GM23338 (cell line): ENCODE measurements around the gene TRPM3. TPM values are rescaled to one million over a fixed set of nuclear protein-coding genes. Genes with fewer than 3 reads are reported as not detected.

ENCODE experiments used
- ATAC-seq: fragments of 200-7000 bp; cut with Tn5 transposase; 3 replicates; pipeline ENCODE4 v1.9.1; 2020
- DNase-seq: peaks from one replicate; pipeline ENCODE4 v3.0.0-alpha.2; 2015; ENCODE audit warnings: low spot score
- H2AFZ ChIP-seq: fragments of 200-600 bp; sonication (generic); 2 replicates; pipeline ENCODE4 v1.8.0; 2016; ENCODE audit warnings: antibody characterized with exemption, mild to moderate bottlenecking, moderate library complexity
- H3F3A ChIP-seq: fragments of 200-600 bp; sonication (generic); replicated peaks from 2 replicates; pipeline ENCODE4 v1.8.0; 2017; ENCODE audit warnings: antibody characterized with exemption, mixed run types, low read depth
- H3K27ac ChIP-seq: fragments of 200-600 bp; sonication (generic); 2 replicates; pipeline ENCODE4 v1.6.1; 2016; ENCODE audit warnings: low read depth
- H3K27me3 ChIP-seq: fragments of 200-600 bp; sonication (generic); 2 replicates; pipeline ENCODE4 v1.8.0; 2016; ENCODE audit warnings: mild to moderate bottlenecking, mixed run types, moderate library complexity; ENCODE audit not compliant: insufficient read depth
- H3K36me3 ChIP-seq: fragments of 200-600 bp; sonication (generic); 2 replicates; pipeline ENCODE4 v1.8.0; 2016; ENCODE audit warnings: mild to moderate bottlenecking; ENCODE audit not compliant: insufficient read depth
- H3K4me1 ChIP-seq: fragments of 200-600 bp; sonication (generic); 2 replicates; pipeline ENCODE4 v1.8.0; 2016; ENCODE audit warnings: mild to moderate bottlenecking, moderate library complexity; ENCODE audit not compliant: insufficient read depth
- H3K4me2 ChIP-seq: fragments of 200-600 bp; sonication (generic); 2 replicates; pipeline ENCODE4 v1.7.1; 2017; ENCODE audit warnings: mixed run types
- H3K4me3 ChIP-seq: fragments of 200-600 bp; sonication (generic); 2 replicates; pipeline ENCODE4 v1.6.1; 2016; ENCODE audit warnings: mixed run types
- H3K79me2 ChIP-seq: fragments of 200-600 bp; sonication (generic); replicated peaks from 2 replicates; pipeline ENCODE4 v1.8.0; 2017; ENCODE audit warnings: mild to moderate bottlenecking; ENCODE audit not compliant: insufficient read depth
- H3K9me2 ChIP-seq: fragments of 200-600 bp; sonication (generic); 2 replicates; pipeline ENCODE4 v1.8.0; 2017; ENCODE audit not compliant: insufficient read depth
- H4K20me1 ChIP-seq: fragments of 200-600 bp; sonication (generic); replicated peaks from 2 replicates; pipeline ENCODE4 v1.8.0; 2017; ENCODE audit warnings: mild to moderate bottlenecking; ENCODE audit not compliant: insufficient read depth
- H3K27ac Mint-ChIP-seq: 2 replicates; pipeline ENCODE4 v1.8.0; 2020; ENCODE audit warnings: inconsistent platforms, mild to moderate bottlenecking, moderate library complexity, mixed read lengths
- H3K27me3 Mint-ChIP-seq: 3 replicates; pipeline ENCODE4 v1.8.0; 2022; ENCODE audit warnings: low read depth, mild to moderate bottlenecking, moderate library complexity, mixed read lengths, inconsistent platforms; ENCODE audit not compliant: insufficient read depth, poor library complexity
- H3K36me3 Mint-ChIP-seq: 3 replicates; pipeline ENCODE4 v1.8.0; 2021; ENCODE audit warnings: low read depth, mild to moderate bottlenecking, inconsistent platforms, moderate library complexity, mixed read lengths
- H3K4me1 Mint-ChIP-seq: 3 replicates; pipeline ENCODE4 v1.8.0; 2020; ENCODE audit warnings: mild to moderate bottlenecking, inconsistent platforms, mixed read lengths
- H3K4me3 Mint-ChIP-seq: 3 replicates; pipeline ENCODE4 v1.8.0; 2021; ENCODE audit warnings: moderate library complexity, mild to moderate bottlenecking, inconsistent platforms, mixed read lengths
- H3K9me3 Mint-ChIP-seq: 3 replicates; pipeline ENCODE4 v1.8.0; 2020; ENCODE audit warnings: moderate library complexity, mild to moderate bottlenecking, inconsistent platforms, mixed read lengths
- CREB1 ChIP-seq: fragments of 250-450 bp; sonication (Bioruptor Pico); IDR thresholded peaks from 2 replicates; pipeline ENCODE4 v1.5.0; 2020; ENCODE audit warnings: low read depth, mild to moderate bottlenecking, moderate library complexity
- CTCF ChIP-seq, 2 experiments: fragments of 200-600 bp in 1 of 2; sonication (generic) in 1 of 2; conservative IDR thresholded peaks; 2 replicates each; pipeline versions ENCODE4 v1.5.1 to v1.6.1; 2016 to 2017; ENCODE audit warnings: antibody characterized with exemption in 2 of 2, low read depth in 2 of 2, mild to moderate bottlenecking in 2 of 2, moderate library complexity in 1 of 2
- ETS1 ChIP-seq: IDR thresholded peaks from 2 replicates; pipeline ENCODE4 v1.6.1; 2016; ENCODE audit warnings: antibody characterized with exemption
- EZH2 ChIP-seq: fragments of 200-600 bp; sonication (generic); IDR thresholded peaks from one replicate; pipeline ENCODE4 v1.8.0; 2017; ENCODE audit warnings: antibody characterized with exemption, mild to moderate bottlenecking, low read depth; ENCODE audit not compliant: unreplicated experiment
- EZH2phosphoT487 ChIP-seq: fragments of 200-600 bp; sonication (generic); IDR thresholded peaks from one replicate; pipeline ENCODE4 v1.8.1; 2018; ENCODE audit warnings: antibody characterized with exemption; ENCODE audit not compliant: unreplicated experiment
- POLR2AphosphoS5 ChIP-seq: IDR thresholded peaks from 2 replicates; pipeline ENCODE4 v1.6.1; 2016; ENCODE audit warnings: antibody characterized with exemption, low read depth
- REST ChIP-seq: IDR thresholded peaks from one replicate; pipeline ENCODE4 v1.6.1; 2018; ENCODE audit warnings: antibody characterized with exemption; ENCODE audit not compliant: unreplicated experiment
- ZNF331 ChIP-seq: fragments of 250-450 bp; sonication (Bioruptor Pico); IDR thresholded peaks from 2 replicates; pipeline ENCODE4 v1.5.0; 2020; ENCODE audit warnings: low read depth, mild to moderate bottlenecking, moderate library complexity
- polyA plus RNA-seq: library from polyadenylated mRNA; unstranded; fragments of >200 nt; fragmentation: Nextera tagmentation; extraction: Ambion mirVana; gene quantifications from 2 replicates; pipeline ENCODE4 v1.2.1, GENCODE V29; 2016
- total RNA-seq: library from RNA; depleted of rRNA; stranded (reverse); fragments of >200 nt; shearing (Covaris generic); gene quantifications from 2 replicates; pipeline ENCODE4 v1.2.3, GENCODE V29; 2014

The TRPM3 gene
- total and polyA plus RNA-seq, 2 experiments from 2014 or later = 2.8 to 8.2 TPM

GRCh38 chr9:70534471-70534870 lies 587.0 kb downstream of the TRPM3 start (continued):
- TF ChIP-seq ETS1 (no peak), REST (no peak), ZNF331 (CRISPR knock-in tag) (no peak), EZH2 (no peak), CREB1 (CRISPR knock-in tag) (no peak), POLR2AphosphoS5 (no peak), EZH2phosphoT487 (no peak), CTCF (conservative IDR thresholded peaks at IDR 0.05; ENCODE audit: low read depth in 2 of 2) (no peak)

- Mint-ChIP-seq H3K9me3 (no peaks in the 10 kb centered on the region), H3K4me3 (no peak overlapping the region), H3K36me3 (no peaks in the 10 kb centered on the region), H3K27me3 (no peaks in the 10 kb centered on the region), H3K27ac (no peak overlapping the region), H3K4me1 (peaks cover 22% of the 10 kb centered on the region; the same call in 2 of the 3 replicates)
- no peak overlapping the region for H3K4me2 ChIP-seq
- H3K79me2 ChIP-seq = no peaks in the 10 kb centered on the region
- TF ChIP-seq EZH2phosphoT487 (no peak), CTCF (conservative IDR thresholded peaks at IDR 0.05; ENCODE audit: low read depth in 2 of 2) (no peak)
- no peaks in the 10 kb centered on the region for H3K36me3 ChIP-seq
- H3K4me1 ChIP-seq = peaks cover 6% of the 10 kb centered on the region; the same call in 1 of the 2 replicates
- H3K27me3 ChIP-seq = no peaks in the 10 kb centered on the region
- no peaks in the 10 kb centered on the region for H3F3A ChIP-seq
- H4K20me1 ChIP-seq = no peaks in the 10 kb centered on the region
- ATAC-seq (no peak), DNase-seq (no peak)
- no peak overlapping the region for H3K4me3 ChIP-seq
- no peak overlapping the region for H2AFZ ChIP-seq
- no peak overlapping the region for H3K27ac ChIP-seq
- H3K9me2 ChIP-seq = peaks cover 9% of the 10 kb centered on the region; the same call in 1 of the 2 replicates
Observed at GRCh38 chr9:70534061-70534460, 587.4 kb downstream of the TRPM3 start.
